Measurements from ENCODE around the gene UPF1.

UPF1 gene

GRCh38 chr19:18789422-18789869, 42.3 kb upstream of the UPF1 start:
- no peak for DNase-seq (ENCODE audit: low read depth in 1 of 2, low spot score in 1 of 2)
- Histone ChIP-seq H3K4me3 (replicated peaks; ENCODE audit: insufficient read depth, low read length) (no peak overlapping the region), H3K27me3 (ENCODE audit: insufficient read depth, poor library complexity, severe bottlenecking) (peaks cover 69% of the 10 kb centered on the region), H3K27ac (replicated peaks) (no peak overlapping the region)
- no peak for TF ChIP-seq POLR2AphosphoS5 (IDR thresholded peaks at IDR 0.05; ENCODE audit: low read depth)
- TF ChIP-seq CTCF (IDR thresholded peaks at IDR 0.05; ENCODE audit: insufficient read depth, low read length): no peak
- no peak for TF ChIP-seq REST (IDR thresholded peaks at IDR 0.05; ENCODE audit: insufficient replicate concordance, low read depth)
- no peak for TF ChIP-seq SPI1 (IDR thresholded peaks at IDR 0.05; ENCODE audit: borderline replicate concordance, low read depth)
- no peak for TF ChIP-seq GABPA (IDR thresholded peaks at IDR 0.05; ENCODE audit: low read depth)

- peak; percentile 19 to 44 for DNase-seq (ENCODE audit: low read depth in 1 of 2, low spot score in 1 of 2)
- H3K27me3 ChIP-seq (ENCODE audit: insufficient read depth, poor library complexity, severe bottlenecking): peaks cover 71% of the 10 kb centered on the region
- peak; percentile 20; the same call in 1 of the 2 replicates for TF ChIP-seq SPI1 (IDR thresholded peaks at IDR 0.05; ENCODE audit: borderline replicate concordance, low read depth)
- no peak for TF ChIP-seq POLR2AphosphoS5 (IDR thresholded peaks at IDR 0.05; ENCODE audit: low read depth)
- no peak overlapping the region for H3K4me3 ChIP-seq (replicated peaks; ENCODE audit: insufficient read depth, low read length)
- no peak overlapping the region for H3K27ac ChIP-seq (replicated peaks)
Observed at GRCh38 chr19:18789883-18790565, 41.7 kb upstream of the UPF1 start.

- no peak within 1 kb of the TSS for H3K27ac ChIP-seq (replicated peaks)
- no peak for DNase-seq (ENCODE audit: low read depth in 1 of 2, low spot score in 1 of 2)
- H3K4me3 ChIP-seq (replicated peaks; ENCODE audit: insufficient read depth, low read length): no peak within 1 kb of the TSS
- peaks cover 75% of the 10 kb centered on the region for H3K27me3 ChIP-seq (ENCODE audit: insufficient read depth, poor library complexity, severe bottlenecking)
- no peak for TF ChIP-seq CTCF (IDR thresholded peaks at IDR 0.05; ENCODE audit: insufficient read depth, low read length)
- no peak for TF ChIP-seq GABPA (IDR thresholded peaks at IDR 0.05; ENCODE audit: low read depth)
- TF ChIP-seq POLR2AphosphoS5 (IDR thresholded peaks at IDR 0.05; ENCODE audit: low read depth): no peak
- no peak for TF ChIP-seq REST (IDR thresholded peaks at IDR 0.05; ENCODE audit: insufficient replicate concordance, low read depth)
- TF ChIP-seq SPI1 (IDR thresholded peaks at IDR 0.05; ENCODE audit: borderline replicate concordance, low read depth): no peak
Observed at GRCh38 chr19:18790566-18791314, 41.0 kb upstream of the UPF1 start, which contains the start of gene COMP. Gene COMP (minus strand): TSS chr19:18791305. CDS start chr19:18791269, 36 bp downstream.

- no peak for TF ChIP-seq SPI1 (IDR thresholded peaks at IDR 0.05; ENCODE audit: borderline replicate concordance, low read depth)
- TF ChIP-seq CTCF (IDR thresholded peaks at IDR 0.05; ENCODE audit: insufficient read depth, low read length): no peak
- no peak for TF ChIP-seq POLR2AphosphoS5 (IDR thresholded peaks at IDR 0.05; ENCODE audit: low read depth)
- no peak for TF ChIP-seq GABPA (IDR thresholded peaks at IDR 0.05; ENCODE audit: low read depth)
- TF ChIP-seq REST (IDR thresholded peaks at IDR 0.05; ENCODE audit: insufficient replicate concordance, low read depth): no peak
- no peak for DNase-seq (ENCODE audit: low read depth in 1 of 2, low spot score in 1 of 2)
- Histone ChIP-seq H3K4me3 (replicated peaks; ENCODE audit: insufficient read depth, low read length) (no peak overlapping the region), H3K27ac (replicated peaks) (no peak overlapping the region), H3K27me3 (ENCODE audit: insufficient read depth, poor library complexity, severe bottlenecking) (peaks cover 74% of the 10 kb centered on the region)
Observed at GRCh38 chr19:18791315-18791678, 40.5 kb upstream of the UPF1 start.

All from HL-60 (cell line).